Keratinocyte (primary cell): Measurements from ENCODE around the gene RPL38. TPM values are rescaled to one million over a fixed set of nuclear protein-coding genes. Genes with fewer than 3 reads are reported as not detected.

ENCODE experiments used
- DNase-seq: peaks from one replicate; pipeline ENCODE4 v3.0.0-alpha.2; 2011; ENCODE audit warnings: low read depth, missing footprints, low spot score
- FAIRE-seq: peaks from 2 replicates; lab custom pipeline; 2011; peaks lifted over from hg19 to GRCh38; lab: Jason Lieb, UNC
- H2AFZ ChIP-seq: 2 replicates; pipeline ENCODE4 v1.6.0; 2012; ENCODE audit warnings: low read length, control low read depth, inconsistent platforms; ENCODE audit not compliant: control insufficient read depth
- H3K27ac ChIP-seq: 2 replicates; pipeline ENCODE4 v1.5.1; 2011; ENCODE audit warnings: low read length; ENCODE audit not compliant: control insufficient read depth, insufficient read depth
- H3K27me3 ChIP-seq: 3 replicates; pipeline ENCODE4 v1.6.0; 2011; ENCODE audit warnings: low read length; ENCODE audit not compliant: control insufficient read depth, insufficient read depth; ENCODE audit errors: extremely low read depth
- H3K36me3 ChIP-seq, 2 experiments: 2 replicates in 1 of 2; 3 replicates in 1 of 2; pipeline ENCODE4 v1.5.1; 2011; ENCODE audit warnings: low read length in 2 of 2, mild to moderate bottlenecking in 1 of 2; ENCODE audit not compliant: control insufficient read depth in 2 of 2, insufficient read depth in 2 of 2; ENCODE audit errors: extremely low read depth in 1 of 2
- H3K4me1 ChIP-seq: 3 replicates; pipeline ENCODE4 v1.5.1; 2011; ENCODE audit warnings: low read length; ENCODE audit not compliant: control insufficient read depth, insufficient read depth; ENCODE audit errors: extremely low read depth
- H3K4me2 ChIP-seq: 3 replicates; pipeline ENCODE4 v1.6.0; 2011; ENCODE audit warnings: low read depth, low read length; ENCODE audit not compliant: control insufficient read depth, insufficient read depth; ENCODE audit errors: extremely low read depth
- H3K4me3 ChIP-seq, 3 experiments: fragments of 200-600 bp in 1 of 3; sonication (generic) in 1 of 3; 2 replicates in 2 of 3; 3 replicates in 1 of 3; pipeline ENCODE4 v1.5.1; 2011 to 2016; ENCODE audit warnings: low read length in 3 of 3, mild to moderate bottlenecking in 3 of 3, control low read depth in 2 of 3, inconsistent platforms in 1 of 3, low read depth in 1 of 3, mixed read lengths in 1 of 3, mixed run types in 1 of 3, moderate library complexity in 1 of 3; ENCODE audit not compliant: control insufficient read depth in 2 of 3, insufficient read depth in 2 of 3; ENCODE audit errors: extremely low read depth in 1 of 3
- H3K79me2 ChIP-seq: 2 replicates; pipeline ENCODE4 v1.6.0; 2012; ENCODE audit warnings: low read length; ENCODE audit not compliant: control insufficient read depth, insufficient read depth
- H3K9ac ChIP-seq: 3 replicates; pipeline ENCODE4 v1.6.0; 2011; ENCODE audit warnings: low read length; ENCODE audit not compliant: control insufficient read depth, insufficient read depth; ENCODE audit errors: extremely low read depth
- H3K9me1 ChIP-seq: 3 replicates; pipeline ENCODE4 v1.6.0; 2011; ENCODE audit warnings: low read length; ENCODE audit not compliant: control insufficient read depth, insufficient read depth; ENCODE audit errors: extremely low read depth
- H3K9me3 ChIP-seq: 2 replicates; pipeline ENCODE4 v1.5.1; 2012; ENCODE audit warnings: low read depth, low read length; ENCODE audit not compliant: control insufficient read depth
- H4K20me1 ChIP-seq: 3 replicates; pipeline ENCODE4 v1.6.0; 2011; ENCODE audit warnings: low read length; ENCODE audit not compliant: control insufficient read depth, insufficient read depth; ENCODE audit errors: extremely low read depth
- CTCF ChIP-seq, 3 experiments: IDR thresholded peaks in 1 of 3; conservative IDR thresholded peaks in 1 of 3; optimal IDR thresholded peaks in 1 of 3; 2 replicates in 2 of 3; 3 replicates in 1 of 3; pipeline versions ENCODE3 to v1.5.1; 2011; ENCODE audit warnings: low read length in 3 of 3, mild to moderate bottlenecking in 3 of 3, moderate library complexity in 2 of 3, control low read depth in 1 of 3, inconsistent platforms in 1 of 3; ENCODE audit not compliant: insufficient read depth in 2 of 3; ENCODE audit errors: extremely low read depth in 1 of 3
- EZH2 ChIP-seq: IDR thresholded peaks from one replicate; pipeline ENCODE4 v1.6.1; 2012; ENCODE audit warnings: inconsistent platforms, mild to moderate bottlenecking, low read length, moderate library complexity
- dilution Hi-C: fragments of 300-500 bp; cut with MboI; formaldehyde crosslinking; loops from one replicate; pipeline ENCODE4 v1.7.0; 2020; ENCODE audit warnings: low sequenced_read_pairs; ENCODE audit not compliant: extremely low pct_ligation_motif_present
- polyA plus RNA-seq, 5 experiments: library from polyadenylated mRNA; depleted of rRNA in 3 of 5; stranded (reverse) in 3 of 5; stranded (forward) in 1 of 5; unstranded in 1 of 5; fragments of >200 nt; gene quantifications; 1 replicate in 1 of 5; 2 replicates in 3 of 5; 3 replicates in 1 of 5; pipeline versions ENCODE4 v1.2.1 to v1.2.3, GENCODE V29; 2011 to 2012; ENCODE audit warnings: missing spikeins in 2 of 5, low read depth in 1 of 5, low replicate concordance in 1 of 5

The RPL38 gene
- polyA plus RNA-seq, 1 donor (not counting 4 experiments of a cell fraction or from before 2014, with no cell fraction given), result 1,779 TPM

DNA sequence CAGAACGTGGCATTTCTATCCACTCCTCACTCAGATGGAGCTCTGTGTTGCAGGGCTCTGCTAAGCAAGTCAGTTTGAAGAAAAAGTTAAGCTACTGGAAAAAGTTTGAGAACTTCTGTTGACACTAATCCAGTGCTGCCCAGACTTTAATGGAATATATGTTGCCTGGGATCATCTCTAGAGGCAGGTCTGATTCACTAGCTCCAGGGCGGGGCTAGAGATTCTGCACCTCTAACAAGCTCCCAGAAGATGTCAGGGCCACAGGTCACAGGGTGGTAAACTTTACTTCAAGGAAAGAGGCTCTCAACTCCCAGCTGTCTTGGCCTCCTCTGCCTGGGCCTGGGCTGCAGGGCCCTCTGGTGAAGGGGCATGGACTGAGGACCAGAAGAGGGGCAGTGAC is 16.7 kb downstream of the RPL38 start:
- no peaks in the 10 kb centered on the region for H3K9me1 ChIP-seq
- H2AFZ ChIP-seq, result no peak overlapping the region
- H3K79me2 ChIP-seq, result no peaks in the 10 kb centered on the region
- no peaks in the 10 kb centered on the region for H4K20me1 ChIP-seq
- dilution Hi-C loops, result no loop called here
- H3K9ac ChIP-seq, result no peak overlapping the region
- TF ChIP-seq CTCF (optimal IDR thresholded peaks at IDR 0.05 in 1 of 3, IDR thresholded peaks at IDR 0.05 in 1 of 3, conservative IDR thresholded peaks at IDR 0.05 in 1 of 3; ENCODE audit: extremely low read depth in 1 of 3, insufficient read depth in 2 of 3, low read length in 3 of 3), result no peak
- no peak for TF ChIP-seq EZH2
- no peak for FAIRE-seq
- H3K4me1 ChIP-seq, result no peaks in the 10 kb centered on the region
- no peaks in the 10 kb centered on the region for H3K9me3 ChIP-seq
- no peak overlapping the region for H3K27ac ChIP-seq
- DNase-seq, result no peak
- H3K27me3 ChIP-seq, result peaks cover under 1% of the 10 kb centered on the region
- no peak overlapping the region for H3K4me3 ChIP-seq
- H3K36me3 ChIP-seq, result no peaks in the 10 kb centered on the region
- H3K4me2 ChIP-seq, result no peak overlapping the region

DNA sequence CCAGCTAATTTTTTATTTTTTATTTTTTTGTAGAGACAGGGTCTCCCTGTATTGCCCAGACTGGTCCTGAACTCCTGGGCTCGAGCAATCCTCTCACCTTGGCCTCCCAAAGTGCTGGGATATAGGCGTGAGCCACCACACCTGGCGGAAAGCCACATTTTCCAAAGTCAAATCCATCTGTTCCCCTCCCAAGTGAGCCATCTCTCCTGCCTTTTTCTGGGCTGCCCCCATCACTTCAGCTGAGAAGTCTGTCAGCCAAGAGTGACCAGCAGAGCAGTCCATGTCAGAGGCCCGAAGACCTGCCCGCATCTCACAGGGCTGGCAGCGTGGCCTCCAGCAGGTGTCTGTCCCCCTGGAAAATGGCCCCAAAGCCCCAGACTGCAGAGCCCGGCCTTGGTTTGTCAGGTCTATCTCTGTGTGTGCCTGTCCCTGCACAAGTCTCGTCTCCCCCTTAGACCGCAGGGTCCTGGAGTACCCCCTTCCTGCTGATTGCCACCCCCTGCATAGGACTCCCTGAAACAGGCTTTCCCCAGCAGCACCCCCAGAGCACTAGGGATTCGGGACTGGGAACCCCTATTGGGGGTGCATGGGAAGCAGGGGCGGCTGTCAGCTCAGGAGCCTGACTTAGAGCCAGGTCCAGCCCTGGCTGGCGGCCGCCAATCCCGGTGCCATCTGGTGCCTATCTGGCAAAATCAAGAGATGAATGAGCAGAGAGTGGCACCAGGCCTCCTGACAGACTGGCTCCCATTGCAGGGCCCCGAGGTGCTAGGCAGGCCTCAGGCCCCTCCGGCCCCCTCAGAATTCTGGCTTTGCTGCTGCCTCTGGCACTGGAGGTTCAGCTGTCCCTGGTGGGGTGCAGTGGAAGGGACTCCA is 17.7 kb downstream of the RPL38 start:
- Histone ChIP-seq H2AFZ (no peak overlapping the region), H3K79me2 (no peaks in the 10 kb centered on the region), H3K4me2 (no peak overlapping the region), H3K27me3 (peaks cover 5% of the 10 kb centered on the region), H3K9ac (no peak overlapping the region), H3K9me1 (no peaks in the 10 kb centered on the region), H3K27ac (no peak overlapping the region), H4K20me1 (no peaks in the 10 kb centered on the region), H3K9me3 (no peaks in the 10 kb centered on the region), H3K4me1 (no peaks in the 10 kb centered on the region), H3K36me3 (no peaks in the 10 kb centered on the region), H3K4me3 (no peak overlapping the region)
- dilution Hi-C loops, result no loop called here
- TF ChIP-seq CTCF (optimal IDR thresholded peaks at IDR 0.05 in 1 of 3, IDR thresholded peaks at IDR 0.05 in 1 of 3, conservative IDR thresholded peaks at IDR 0.05 in 1 of 3; ENCODE audit: extremely low read depth in 1 of 3, insufficient read depth in 2 of 3, low read length in 3 of 3) (no peak), EZH2 (no peak)
- DNase-seq (no peak), FAIRE-seq (no peak)
